GM18909 (cell line): Measurements from ENCODE around the gene BTBD2.

Experiments used
- ATAC-seq: cut with Tn5 transposase; IDR thresholded peaks from one replicate; pipeline ENCODE4 v1.9.1; 2021; ENCODE audit warnings: mild to moderate bottlenecking; ENCODE audit not compliant: unreplicated experiment, poor library complexity

Gene BTBD2

DNA sequence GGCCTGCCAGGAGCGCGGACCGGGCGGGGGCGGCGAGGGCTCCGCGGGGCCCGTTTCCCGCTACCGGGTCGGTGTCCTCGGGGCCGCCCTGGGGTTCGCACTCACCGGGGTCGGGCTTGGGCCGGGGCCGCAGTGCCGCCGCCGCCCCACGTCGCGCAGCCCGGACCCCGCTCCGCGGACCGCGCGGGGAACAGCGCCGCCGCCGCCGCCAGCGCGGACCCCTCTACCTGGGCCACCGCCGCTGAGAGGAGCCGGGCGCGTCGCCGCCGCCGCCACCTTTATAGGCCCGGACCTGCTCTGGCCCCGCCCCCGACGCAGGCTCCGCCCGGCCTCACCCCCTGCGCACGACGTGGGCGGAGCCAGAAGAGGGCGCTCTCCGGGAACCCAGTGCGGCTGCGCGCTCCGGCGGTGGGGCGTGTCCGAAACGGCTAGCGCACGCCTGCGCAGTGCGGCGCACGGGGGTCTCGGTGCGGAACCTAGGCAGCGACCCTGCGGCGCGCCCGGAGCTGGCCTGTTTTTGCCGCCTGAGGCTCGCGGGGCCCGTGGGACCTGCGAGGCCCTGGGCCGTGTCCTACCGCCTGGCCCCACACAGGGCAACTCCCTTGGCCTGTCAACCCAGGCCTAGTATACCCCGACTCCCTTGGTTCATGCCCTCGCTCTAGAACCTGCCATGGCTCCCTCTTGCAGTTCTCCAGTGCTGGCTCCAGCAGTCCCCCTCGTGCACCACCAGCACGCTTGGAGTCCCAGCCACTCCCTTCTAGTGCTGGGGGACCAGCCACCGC lies 35.7 kb upstream of the BTBD2 start, which contains the start of gene MKNK2:
Gene MKNK2, minus strand, starts transcription at position 254 of the 782 bp plus-strand sequence. CDS start 393 bp downstream, outside the sequence.
- ATAC-seq = peak; percentile 57

DNA sequence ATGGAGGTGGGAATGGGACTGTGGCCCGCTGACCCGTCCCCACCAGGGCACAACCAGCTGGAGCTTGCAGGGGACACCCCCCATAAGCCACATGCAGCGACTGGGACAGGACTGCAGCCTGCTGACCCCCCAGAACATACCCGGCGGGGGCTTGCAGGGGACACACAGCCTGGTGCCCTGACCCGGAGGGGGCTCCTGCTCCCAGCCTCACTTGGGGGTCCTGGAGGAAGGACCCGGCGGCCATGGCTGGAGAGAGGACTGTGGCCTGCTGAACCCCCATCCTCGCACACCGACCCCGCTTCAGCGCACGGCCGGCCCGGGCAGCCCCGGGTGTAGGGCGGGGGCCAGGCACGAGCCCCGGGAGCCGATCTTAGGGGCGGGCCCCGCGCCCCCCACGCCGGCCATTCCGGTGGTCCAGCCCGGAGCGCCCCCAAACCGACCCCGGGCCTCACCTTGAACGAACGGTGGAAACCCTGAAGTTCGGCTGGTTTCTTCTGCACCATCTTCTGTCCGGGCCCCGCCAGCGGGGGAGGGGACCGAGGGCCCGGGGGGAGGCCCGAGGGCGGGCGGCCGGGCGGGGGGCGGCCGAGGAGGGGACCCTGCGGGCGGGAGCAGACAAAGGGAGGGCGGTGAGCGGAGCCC lies 35.0 kb upstream of the BTBD2 start:
- peak; percentile 0 for ATAC-seq

DNA sequence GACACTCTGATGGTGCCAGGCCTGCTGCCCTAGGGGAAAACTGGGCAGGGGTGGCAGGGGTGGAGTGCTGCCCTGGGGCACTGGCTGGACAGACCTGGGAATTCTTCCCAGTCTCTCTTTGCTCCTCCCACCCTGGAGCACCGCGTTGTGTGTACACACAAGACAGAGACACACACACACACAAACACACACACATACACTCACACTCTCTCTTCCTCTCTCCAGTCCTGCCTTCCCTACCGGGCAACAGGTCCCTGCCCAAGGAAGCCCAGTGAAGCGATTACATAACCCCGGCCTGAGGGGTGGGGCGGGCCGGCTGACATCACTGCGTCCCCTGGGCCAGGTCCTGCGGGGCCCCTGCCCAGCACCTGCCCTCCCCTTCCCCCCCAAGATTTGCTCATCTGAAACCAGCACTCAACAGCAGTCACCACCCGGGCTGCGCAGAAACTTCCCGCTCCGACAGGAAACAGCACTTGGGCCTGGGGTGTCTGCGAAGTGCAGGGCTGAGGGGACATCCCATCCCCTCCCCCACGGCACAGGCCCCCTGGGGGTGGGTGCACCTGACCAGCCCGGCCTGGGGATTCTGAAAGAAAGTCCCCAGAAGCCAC lies 34.3 kb upstream of the BTBD2 start:
- no peak for ATAC-seq

DNA sequence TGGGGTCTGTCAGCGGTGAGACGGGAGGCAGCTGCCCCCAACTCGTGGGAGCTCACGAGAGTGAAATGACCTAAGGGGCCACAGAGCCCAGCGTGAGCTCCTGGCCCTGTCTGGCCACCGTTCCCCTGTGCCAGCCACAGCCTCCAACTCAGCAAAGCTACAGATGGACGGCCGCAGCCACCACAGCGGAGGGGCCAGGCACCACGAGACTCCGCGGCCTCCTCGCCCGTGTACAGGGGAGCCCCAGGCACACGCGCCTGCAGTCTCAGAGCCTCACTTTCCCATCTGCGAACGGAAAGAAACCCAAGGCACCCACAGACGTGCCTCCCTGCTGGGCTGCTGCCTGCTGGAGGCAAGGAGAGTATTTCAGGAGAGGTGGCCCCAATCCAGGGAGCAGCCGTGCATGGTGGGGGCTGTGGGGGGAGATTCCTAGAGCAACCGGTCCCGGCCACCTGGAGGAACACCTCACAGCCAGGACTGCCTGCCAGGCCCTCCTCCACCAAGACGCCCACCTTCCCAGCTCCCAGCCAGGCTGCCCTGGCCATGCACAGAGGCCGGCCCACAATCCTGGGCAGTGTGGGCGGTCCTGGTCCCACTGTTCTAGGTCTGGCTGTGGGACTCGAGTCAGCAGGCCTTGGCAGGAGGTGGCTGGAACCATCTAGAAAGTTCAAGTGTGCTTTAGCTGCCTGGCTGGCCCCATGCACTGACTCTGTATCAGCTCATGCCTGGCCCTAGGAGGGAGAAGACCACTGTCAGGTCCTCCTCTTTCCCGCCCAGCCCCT lies 33.6 kb upstream of the BTBD2 start:
- no peak for ATAC-seq

DNA sequence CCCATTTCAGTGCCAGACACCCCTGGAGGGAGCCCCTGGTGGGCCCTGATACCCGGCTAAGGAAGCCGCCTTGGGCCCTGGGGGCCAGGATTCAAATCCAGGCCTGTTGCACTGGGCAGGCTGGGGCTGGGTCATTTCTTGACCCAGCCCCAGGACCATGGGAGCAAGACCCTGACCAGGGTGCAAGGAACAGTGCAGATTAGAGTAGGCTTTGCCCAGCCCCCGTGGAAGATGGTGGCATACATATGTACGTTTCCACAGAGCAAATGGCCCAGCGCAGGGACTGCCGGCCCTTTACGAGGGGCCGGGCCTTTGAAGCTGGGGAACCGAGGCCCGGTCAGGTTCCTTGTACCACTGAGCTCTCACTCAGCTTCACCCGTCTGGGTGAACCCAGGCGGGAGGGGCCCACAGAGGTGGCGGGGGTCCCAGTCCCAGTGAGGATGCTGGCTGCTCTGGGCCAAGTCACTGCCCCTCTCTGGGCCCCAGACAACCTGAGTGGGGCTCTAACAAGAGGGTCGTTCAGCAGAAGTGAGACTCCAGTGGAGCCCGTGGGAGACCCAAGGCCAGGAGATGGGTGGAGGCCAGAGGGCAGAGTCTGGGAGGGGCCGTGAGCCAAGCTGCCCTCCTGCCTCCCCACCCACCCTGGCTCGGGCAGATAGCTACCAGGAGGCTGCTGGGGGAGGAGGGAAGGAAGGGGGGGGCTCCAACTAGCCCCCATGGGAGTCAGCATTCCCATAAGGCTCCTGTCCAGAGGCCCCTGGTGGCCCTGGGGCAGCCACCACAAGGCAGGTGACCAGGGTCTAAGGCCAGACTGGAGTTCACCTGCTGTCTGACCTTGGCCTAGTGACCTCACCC lies 32.8 kb upstream of the BTBD2 start:
- ATAC-seq = no peak

DNA sequence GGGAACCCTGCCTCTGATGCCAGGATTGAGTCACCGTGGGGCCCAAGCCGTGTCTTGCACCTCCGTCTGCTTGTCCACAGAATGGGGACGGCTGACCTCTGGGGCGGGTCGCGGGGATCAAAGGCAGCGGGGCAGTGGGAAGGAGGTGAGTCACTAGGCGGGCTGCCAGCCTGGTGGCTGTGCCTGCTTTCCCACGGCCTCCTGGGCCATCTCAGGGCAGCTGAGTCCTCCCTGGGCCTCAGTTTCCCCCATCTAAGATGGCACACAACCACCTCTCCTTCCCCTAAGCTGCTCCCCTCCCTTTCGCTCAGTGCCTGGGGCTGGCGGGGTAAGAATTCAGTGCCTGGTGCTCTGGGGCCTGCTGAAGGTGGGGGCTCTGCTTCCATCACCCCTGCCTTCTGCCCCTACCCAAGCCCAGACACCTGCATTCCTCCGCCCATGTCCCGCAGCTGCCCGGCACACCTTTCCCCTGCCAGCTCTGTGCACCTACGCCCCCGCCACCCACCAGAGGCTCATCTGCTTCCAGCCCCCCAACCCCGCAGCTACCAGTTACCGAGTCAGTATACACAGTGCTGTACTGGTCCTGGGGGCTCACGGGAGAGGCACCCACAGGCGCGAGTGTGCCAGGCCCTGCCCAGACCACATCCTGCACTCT lies 32.1 kb upstream of the BTBD2 start:
- ATAC-seq = no peak

DNA sequence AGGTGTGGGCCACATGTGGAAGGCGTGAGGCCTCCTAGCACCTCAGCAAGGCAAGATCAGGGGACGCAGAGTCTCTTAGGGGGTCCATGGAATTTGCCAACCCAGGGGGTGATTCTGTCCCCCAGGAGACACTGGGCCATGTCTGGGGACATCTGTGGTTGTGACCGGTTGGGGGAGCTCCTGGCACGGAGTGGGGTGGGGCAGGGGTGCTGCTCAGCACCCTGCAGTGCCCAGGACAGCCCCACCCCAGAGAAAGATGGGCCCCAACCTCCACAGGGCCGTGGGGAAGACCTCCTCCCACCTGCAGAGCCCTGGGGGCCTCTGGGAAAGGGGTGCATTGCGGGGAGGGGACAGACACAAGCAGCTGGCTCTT lies 31.5 kb upstream of the BTBD2 start:
- ATAC-seq = no peak

DNA sequence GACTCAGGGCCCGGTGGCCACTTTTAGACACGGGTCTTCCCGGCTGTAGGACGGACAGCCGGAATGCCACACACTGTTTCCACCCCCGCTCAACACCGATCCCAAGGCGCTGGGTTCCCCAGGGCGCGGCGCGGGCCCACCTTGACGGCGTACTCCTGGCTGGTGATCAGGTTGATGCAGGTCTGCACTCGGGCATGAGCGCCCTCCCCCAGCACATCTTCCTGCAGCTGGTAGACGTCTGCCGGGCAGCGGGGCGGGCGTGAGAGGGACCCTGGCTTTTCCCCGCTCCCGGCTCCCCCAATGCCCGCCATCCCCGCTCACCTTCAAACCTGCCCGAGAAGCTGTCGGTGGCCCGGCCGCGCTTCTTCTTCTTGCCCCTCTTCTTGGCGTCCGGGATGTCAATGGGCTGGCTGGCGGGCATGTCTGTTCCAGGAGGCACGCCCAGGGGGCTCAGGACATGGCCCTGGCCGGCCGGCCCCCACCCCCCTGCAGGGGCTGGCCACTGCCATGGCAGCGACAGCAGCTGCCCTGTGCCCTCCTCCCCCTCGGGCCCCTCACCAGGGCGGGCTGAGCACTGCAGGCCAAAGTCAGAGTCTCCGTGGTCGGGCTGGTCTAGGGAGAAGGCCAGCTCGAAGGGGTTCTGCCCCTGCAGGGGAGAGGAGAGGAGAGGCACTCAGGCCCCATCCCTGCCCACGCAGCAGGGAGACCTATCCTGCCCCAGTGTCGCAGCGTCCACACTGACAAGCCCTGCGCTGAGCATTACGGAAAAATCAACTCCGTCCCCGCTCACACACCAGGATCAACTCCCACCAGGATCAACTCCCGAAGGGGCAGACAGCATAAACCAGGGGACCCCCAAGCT lies 30.8 kb upstream of the BTBD2 start:
- ATAC-seq = no peak

DNA sequence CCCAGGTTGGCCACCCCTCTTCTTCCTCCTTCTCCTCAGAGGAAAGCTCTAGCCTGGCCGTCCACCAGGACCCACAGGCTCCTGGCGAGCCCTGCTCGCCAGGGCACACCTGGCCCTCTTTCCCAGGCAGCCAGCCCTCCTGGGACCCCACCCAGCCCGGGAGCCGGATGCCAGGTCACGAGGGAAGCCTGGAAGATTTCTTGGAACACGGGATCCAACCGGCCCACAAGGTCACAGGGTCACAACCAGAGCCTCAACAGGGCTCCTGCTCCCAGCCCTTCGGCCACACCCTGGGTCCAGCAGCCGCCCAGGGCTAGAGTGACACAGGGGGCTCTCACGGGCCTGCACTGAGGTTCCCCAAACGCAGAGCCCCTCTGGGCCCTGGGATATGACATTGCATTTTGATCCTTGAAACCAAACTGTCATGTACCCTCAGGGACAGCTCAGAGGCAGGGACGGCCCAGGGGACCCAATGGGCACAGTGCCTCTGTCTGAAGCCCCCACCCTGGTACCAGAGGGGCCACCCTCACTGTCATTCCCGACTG lies 30.1 kb upstream of the BTBD2 start:
- no peak for ATAC-seq

DNA sequence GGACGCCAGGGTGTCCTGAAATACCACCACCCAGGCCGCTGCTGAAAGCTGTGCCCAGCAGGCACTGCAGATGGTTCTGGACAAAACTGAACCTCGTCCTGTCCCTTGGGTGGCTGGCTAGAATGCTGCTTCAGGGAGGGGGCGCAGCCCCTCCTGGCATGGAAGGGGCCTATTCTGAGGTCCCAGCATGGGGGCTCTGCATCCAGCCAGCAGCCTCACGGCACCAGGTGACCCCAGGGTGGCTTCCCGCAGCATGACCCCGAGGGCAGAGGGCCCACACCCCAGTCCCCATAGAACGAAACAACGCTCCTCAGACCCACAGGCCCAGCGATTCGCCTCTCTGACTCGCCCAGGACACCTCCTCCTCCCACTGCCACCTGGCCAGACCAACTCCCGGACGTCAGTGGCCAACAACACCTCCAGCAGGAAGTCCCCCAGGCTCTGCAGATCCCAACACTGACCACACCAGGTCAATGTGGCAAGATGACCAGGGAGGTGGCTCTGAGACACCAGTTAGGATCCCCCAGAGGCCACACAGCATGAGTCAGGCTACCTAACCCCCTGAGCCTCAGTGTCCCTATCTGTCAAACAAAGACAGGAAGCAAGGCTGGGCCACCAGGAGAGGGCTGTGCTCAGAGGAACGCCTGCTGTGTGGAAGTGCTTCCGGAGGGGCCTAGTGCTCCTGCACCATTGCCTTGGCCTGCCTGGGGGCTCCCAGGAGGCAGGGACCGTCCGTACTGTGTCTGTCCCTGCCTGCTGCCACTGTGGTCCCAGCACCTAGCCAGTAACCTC lies 29.4 kb upstream of the BTBD2 start:
- no peak for ATAC-seq

DNA sequence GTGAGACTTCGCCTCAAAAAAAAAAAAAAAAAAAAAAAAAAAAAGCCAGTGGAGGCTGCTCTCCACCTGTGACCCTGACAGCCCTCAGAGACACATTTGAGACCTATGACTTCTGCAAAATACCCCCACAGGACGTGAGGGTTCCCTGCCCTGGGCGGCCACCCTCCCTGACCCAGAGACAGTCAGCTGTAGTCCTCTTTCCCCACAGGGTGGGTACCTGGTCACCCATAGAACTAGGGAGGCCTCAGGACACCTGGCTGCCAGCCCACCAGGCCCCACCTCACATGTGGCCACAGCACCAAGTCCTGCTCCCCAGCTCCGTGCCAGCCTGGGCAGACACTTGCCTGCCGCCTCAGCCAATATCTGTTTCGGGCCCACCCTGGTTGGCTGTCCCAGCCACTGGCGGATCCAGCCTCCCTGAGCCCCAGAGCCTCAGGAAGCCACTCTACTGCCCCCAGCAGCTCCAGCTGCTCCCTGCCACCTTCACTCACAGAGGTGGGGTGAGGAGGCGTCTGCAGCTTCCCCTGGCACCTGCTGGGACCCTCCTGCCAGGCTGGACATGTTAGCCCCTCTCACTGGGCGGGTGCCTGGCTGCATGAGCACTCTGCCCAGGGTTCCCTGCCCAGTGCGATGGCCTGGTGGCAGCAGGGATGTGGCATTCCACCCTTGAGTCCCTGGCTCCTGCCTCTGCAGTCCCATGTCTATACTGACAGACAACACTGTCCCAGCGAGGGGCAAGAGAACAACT lies 28.6 kb upstream of the BTBD2 start:
- no peak for ATAC-seq

DNA sequence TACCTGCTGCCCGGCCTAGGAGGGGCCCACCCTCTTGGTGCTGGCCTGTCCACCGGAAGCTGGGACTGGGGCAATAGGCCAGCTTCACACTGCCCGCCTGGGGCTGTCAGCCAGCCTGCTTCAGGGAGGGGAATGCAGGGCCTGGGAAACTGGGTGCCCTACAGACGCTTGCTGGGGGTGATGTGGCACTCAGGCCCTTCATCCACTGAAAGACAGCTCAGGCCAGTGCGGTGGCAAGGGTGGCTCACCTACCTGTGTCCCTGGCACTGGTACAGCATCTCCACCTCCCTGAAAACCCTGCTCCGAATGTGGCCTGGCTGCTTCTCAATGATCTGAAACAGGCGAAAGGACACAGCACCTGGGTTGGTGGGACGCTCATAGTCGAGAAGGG lies 27.7 kb upstream of the BTBD2 start:
- ATAC-seq = no peak

DNA sequence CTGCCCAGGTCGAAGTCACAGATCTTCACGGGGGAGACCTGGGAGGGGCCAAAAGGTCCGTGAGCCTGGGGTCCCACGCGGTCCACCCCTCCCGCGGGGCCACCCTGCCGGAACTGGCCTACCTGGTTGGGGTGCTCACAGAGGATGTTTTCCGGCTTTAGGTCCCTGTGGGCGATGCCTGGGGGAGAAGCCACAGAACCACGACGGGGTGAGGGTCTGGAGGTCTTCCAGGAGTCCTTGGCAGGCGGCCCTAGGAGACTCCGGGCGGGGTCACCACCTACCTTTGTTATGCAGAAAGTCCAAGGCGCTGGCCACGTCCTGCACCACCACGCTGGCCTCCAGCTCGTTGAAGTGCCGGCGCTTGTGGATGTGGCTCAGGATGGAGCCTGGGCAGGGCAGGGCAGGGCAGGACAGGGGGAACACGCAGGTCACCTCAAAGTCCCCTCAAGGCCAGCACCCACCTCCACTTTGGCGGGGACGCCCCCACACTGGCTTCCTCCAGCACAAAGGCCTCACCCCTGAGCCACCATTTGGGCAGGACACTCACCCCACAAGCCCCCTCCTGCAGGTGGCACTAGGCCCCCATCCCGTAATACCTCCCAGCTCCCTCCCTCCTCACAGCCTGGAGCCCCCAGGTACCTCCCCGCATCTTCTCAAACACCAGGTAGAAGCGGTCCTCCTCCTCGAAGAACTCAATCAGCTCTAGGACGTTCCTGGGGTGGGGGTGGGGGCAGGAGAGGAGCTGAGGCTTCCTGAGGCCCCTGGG lies 27.2 kb upstream of the BTBD2 start:
- ATAC-seq = no peak

DNA sequence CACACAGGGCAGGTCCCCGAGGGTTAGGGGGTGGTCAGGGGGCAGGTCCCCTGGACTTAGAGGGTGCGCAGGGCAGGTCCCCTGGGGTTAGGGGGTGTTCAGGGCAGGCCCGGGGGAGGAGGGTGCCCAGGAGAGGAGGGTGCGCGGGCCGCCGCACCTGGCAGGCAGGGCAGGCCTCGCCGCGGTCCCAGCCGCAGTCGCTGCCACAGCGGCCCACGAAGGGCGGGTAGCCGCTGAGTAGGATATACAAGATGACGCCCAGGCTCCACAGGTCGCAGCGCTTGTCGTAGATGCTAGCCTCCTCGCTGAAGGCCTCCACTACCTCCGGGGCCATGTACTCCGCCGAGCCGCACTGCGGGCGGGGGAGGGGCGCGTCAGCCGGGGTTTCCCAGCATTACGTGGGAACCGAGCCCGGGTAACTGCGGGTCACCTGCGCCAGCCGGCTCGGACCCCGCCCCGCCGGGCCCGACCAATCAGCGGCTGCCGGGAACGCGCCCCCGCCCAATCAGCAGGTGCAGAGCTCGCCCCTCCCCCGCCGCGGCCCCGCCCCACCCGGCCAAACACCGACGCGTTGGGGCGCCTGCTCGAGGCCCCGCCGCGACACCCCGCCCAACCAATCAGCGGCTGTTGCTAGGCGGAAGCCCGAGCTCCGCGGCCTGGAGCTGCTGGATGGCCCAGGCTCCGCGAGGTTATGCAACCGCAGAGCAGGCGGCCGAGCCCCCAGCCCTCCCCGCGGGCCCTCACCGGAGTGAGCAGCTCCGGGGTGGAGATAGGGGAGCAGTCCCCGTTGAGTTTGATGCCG lies 26.4 kb upstream of the BTBD2 start:
- ATAC-seq = peak; percentile 58

DNA sequence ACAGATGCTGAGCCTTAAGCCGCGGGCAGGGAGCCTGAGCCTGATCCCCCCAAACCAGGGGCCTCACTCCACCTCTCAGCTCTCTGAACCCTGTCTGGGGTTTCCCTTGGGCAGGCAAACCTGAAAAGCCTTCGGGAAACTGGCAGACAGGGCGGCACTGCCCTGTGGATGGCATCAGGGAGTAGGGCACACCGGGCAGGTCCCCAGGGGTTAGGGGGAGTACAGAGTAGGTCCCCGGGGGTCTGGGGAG lies 25.8 kb upstream of the BTBD2 start:
- ATAC-seq = no peak
